GM10248 (cell line): ENCODE data around the gene PRAMEF15.
"Not testable (repeated sequence)": the region's sequence is repeated elsewhere in the genome, so short reads cannot be mapped to it uniquely, and the experiment has no call there.

ENCODE experiments used
- CTCF ChIA-PET: fragments of 300-600 bp; sonication (Branson Sonifier 250); formaldehyde crosslinking; extraction: SDS; loops from one replicate; lab custom pipeline; 2021; ENCODE audit warnings: antibody characterized with exemption; lab: Yijun Ruan, JAX
- POLR2A ChIA-PET: fragments of 350-650 bp; sonication (Branson Sonifier 250); formaldehyde crosslinking; extraction: SDS; loops from one replicate; lab custom pipeline; 2020; ENCODE audit warnings: antibody characterized with exemption; lab: Yijun Ruan, JAX
- DNase-seq: peaks from one replicate; pipeline ENCODE4 v3.0.0; 2012; ENCODE audit errors: extremely low spot score
- CTCF ChIP-seq: IDR thresholded peaks from 2 replicates; pipeline ENCODE4 v1.5.1; 2012; ENCODE audit warnings: mild to moderate bottlenecking, low read depth; ENCODE audit errors: extremely low read depth, missing control alignments, control extremely low read depth

PRAMEF15 gene

GRCh38 chr1:13356774-13357173 is 41.4 kb downstream of the PRAMEF15 start:
- CTCF ChIA-PET, DNase-seq, POLR2A ChIA-PET: not testable (repeated sequence)
- TF ChIP-seq CTCF: peak; percentile 57

GRCh38 chr1:13362364-13362763 is 47.0 kb downstream of the PRAMEF15 start:
- POLR2A ChIA-PET, DNase-seq, CTCF ChIA-PET: not testable (repeated sequence)

- DNase-seq, POLR2A ChIA-PET, CTCF ChIA-PET: not testable (repeated sequence)
Observed at GRCh38 chr1:13364928-13365327, 49.5 kb downstream of the PRAMEF15 start.

- CTCF ChIA-PET, DNase-seq, POLR2A ChIA-PET: not testable (repeated sequence)
Observed at GRCh38 chr1:13366536-13366935, 51.2 kb downstream of the PRAMEF15 start.

- DNase-seq, POLR2A ChIA-PET, CTCF ChIA-PET: not testable (repeated sequence)
Observed at GRCh38 chr1:13368544-13368943, 53.2 kb downstream of the PRAMEF15 start.
